Progenitor cell of endocrine pancreas (in vitro differentiated cells): ENCODE data around the gene KIAA1755. TPM values are rescaled to one million over a fixed set of nuclear protein-coding genes. Genes with fewer than 3 reads are reported as not detected.

ENCODE experiments used
- DNase-seq: peaks from one replicate; pipeline ENCODE4 v3.0.0; 2021; ENCODE audit warnings: low spot score; ENCODE audit not compliant: unreplicated experiment
- H3K27ac Mint-ChIP-seq: 2 replicates; pipeline ENCODE4 v1.8.0; 2021; ENCODE audit warnings: mild to moderate bottlenecking, moderate library complexity, mixed read lengths
- H3K27me3 Mint-ChIP-seq: 2 replicates; pipeline ENCODE4 v1.8.0; 2021; ENCODE audit warnings: mixed read lengths
- H3K36me3 Mint-ChIP-seq: 2 replicates; pipeline ENCODE4 v1.8.0; 2022; ENCODE audit warnings: mixed read lengths; ENCODE audit not compliant: insufficient read depth
- H3K4me1 Mint-ChIP-seq: 2 replicates; pipeline ENCODE4 v1.8.0; 2021; ENCODE audit warnings: low read depth, mixed read lengths
- H3K4me3 Mint-ChIP-seq: 2 replicates; pipeline ENCODE4 v1.8.0; 2021; ENCODE audit warnings: low read depth, mild to moderate bottlenecking, moderate library complexity, mixed read lengths
- H3K9me3 Mint-ChIP-seq: 2 replicates; pipeline ENCODE4 v1.8.0; 2021; ENCODE audit warnings: low read depth, mixed read lengths
- CTCF ChIP-seq: fragments of 200-600 bp; sonication (generic); IDR thresholded peaks from one replicate; pipeline ENCODE4 v1.5.0; 2021; ENCODE audit warnings: antibody characterized with exemption, mild to moderate bottlenecking; ENCODE audit not compliant: unreplicated experiment
- total RNA-seq: library from RNA; stranded (reverse); gene quantifications from 2 replicates; pipeline ENCODE4 v1.2.1, GENCODE V29; 2021

KIAA1755 gene
- total RNA-seq, 1 donor from 2014 or later, result 0.29 TPM

DNA sequence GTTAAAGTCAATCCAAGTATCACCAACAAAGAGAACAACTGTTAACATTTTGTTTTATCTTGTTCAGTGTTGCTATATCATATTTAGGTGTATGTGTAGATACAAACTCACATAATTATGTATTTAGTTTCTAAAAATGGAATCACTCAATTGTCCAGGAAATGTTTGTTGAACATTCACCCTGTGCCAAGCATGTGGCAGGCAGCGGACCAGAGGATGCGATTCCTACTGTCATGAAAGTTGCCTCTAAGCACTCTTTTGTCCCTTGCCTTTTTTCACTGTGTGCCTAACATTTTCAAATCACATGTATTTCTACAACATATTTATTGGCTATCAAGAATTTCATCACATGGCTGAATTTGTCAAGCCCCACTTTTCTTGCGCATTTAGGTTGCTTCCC lies 78.6 kb downstream of the KIAA1755 start:
- Mint-ChIP-seq H3K27ac (no peak overlapping the region), H3K9me3 (no peaks in the 10 kb centered on the region), H3K4me3 (no peak overlapping the region), H3K36me3 (no peaks in the 10 kb centered on the region), H3K27me3 (peaks cover 13% of the 10 kb centered on the region), H3K4me1 (no peaks in the 10 kb centered on the region)
- no peak for TF ChIP-seq CTCF
- DNase-seq, result no peak

DNA sequence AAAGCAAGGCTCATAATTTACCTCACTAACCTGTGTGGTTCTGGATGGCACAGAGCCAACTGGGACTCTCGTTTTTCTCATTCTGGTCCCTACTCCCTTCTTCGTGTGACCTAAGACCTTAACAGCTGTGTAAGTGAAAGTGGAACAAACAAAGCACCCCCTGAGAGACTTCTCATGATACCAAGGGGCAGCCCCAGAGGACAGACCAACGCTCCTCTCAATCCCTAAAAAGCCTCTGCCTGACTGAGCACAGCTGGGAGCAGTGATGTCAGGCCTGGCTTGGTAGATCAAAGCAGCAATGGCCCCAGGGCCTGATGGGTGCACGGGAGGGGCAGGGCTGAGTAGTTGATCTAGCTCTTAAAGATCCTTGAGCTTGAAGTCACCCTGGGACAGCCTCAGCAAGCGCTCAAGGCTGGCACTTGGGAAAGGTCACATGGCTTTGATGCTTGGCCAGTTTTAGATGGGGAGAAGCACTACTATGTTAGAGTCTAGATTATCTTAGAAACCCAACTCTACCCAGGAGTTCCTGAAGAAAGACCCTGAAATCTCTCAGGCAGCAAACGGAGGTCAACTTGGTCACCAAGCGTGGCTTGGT lies 79.2 kb downstream of the KIAA1755 start:
- Mint-ChIP-seq H3K9me3 (no peaks in the 10 kb centered on the region), H3K27ac (no peak overlapping the region), H3K4me1 (no peaks in the 10 kb centered on the region), H3K4me3 (no peak overlapping the region), H3K36me3 (no peaks in the 10 kb centered on the region), H3K27me3 (peaks cover 13% of the 10 kb centered on the region)
- no peak for DNase-seq
- TF ChIP-seq CTCF, result no peak

GRCh38 chr20:38180781-38181180 lies 79.8 kb downstream of the KIAA1755 start:
- Mint-ChIP-seq H3K36me3 (no peaks in the 10 kb centered on the region), H3K4me3 (no peak overlapping the region), H3K27me3 (peaks cover 13% of the 10 kb centered on the region), H3K27ac (no peak overlapping the region), H3K4me1 (no peaks in the 10 kb centered on the region), H3K9me3 (no peaks in the 10 kb centered on the region)
- TF ChIP-seq CTCF, result no peak
- no peak for DNase-seq

- Mint-ChIP-seq H3K36me3 (no peaks in the 10 kb centered on the region), H3K4me1 (no peaks in the 10 kb centered on the region), H3K9me3 (no peaks in the 10 kb centered on the region), H3K27ac (peak overlapping the region; percentile 30), H3K4me3 (no peak overlapping the region), H3K27me3 (peaks cover 13% of the 10 kb centered on the region)
- no peak for DNase-seq
- no peak for TF ChIP-seq CTCF
These were observed 80.7 kb downstream of the KIAA1755 start for GRCh38 chr20:38179846-38180245.

- Mint-ChIP-seq H3K4me3 (no peak overlapping the region), H3K27ac (no peak overlapping the region), H3K9me3 (no peaks in the 10 kb centered on the region), H3K4me1 (peaks cover under 1% of the 10 kb centered on the region), H3K27me3 (peaks cover 13% of the 10 kb centered on the region), H3K36me3 (no peaks in the 10 kb centered on the region)
- no peak for TF ChIP-seq CTCF
- DNase-seq, result no peak
These were observed 82.0 kb downstream of the KIAA1755 start for GRCh38 chr20:38178581-38178980.
